ENCODE measurements around the gene PSMD11.

- TF ChIP-seq CTCF (IDR thresholded peaks at IDR 0.05) (no peak), POLR2AphosphoS5 (IDR thresholded peaks at IDR 0.05; ENCODE audit: low read depth, low read length) (no peak), TCF7L2 (IDR thresholded peaks at IDR 0.05; ENCODE audit: low read depth, low read length) (no peak)
Observed at GRCh38 chr17:32491371-32492263, 47.3 kb downstream of the PSMD11 start.

Data from Panc1 (cell line).